Pancreas (tissue), 10 donors: Measurements from ENCODE around the gene TSPAN9. TPM values are rescaled to one million over a fixed set of nuclear protein-coding genes. Genes with fewer than 3 reads are reported as not detected.

Experiments used
- ATAC-seq, 4 donors: fragments of 200-7000 bp; cut with Tn5 transposase; one replicate each; pipeline versions ENCODE4 v1.8.0 to v1.9.1; 2020; ENCODE audit warnings: mild to moderate bottlenecking in 4 of 4, moderate library complexity in 4 of 4
- DNase-seq, 6 donors: peaks; one replicate each; pipeline ENCODE4 v3.0.0-alpha.2; 2020
- FAIRE-seq: peaks from 2 replicates; lab custom pipeline; 2012; peaks lifted over from hg19 to GRCh38; lab: Jason Lieb, UNC
- H3K27ac ChIP-seq, 4 donors: fragments of 200-600 bp; sonication (generic); 1 replicate in 3 of 4; 2 replicates in 1 of 4; pipeline versions ENCODE4 v1.5.0 to v1.8.0; 2020
- H3K27me3 ChIP-seq, 4 donors: fragments of 200-600 bp; one replicate each; pipeline ENCODE4 v1.8.0; 2021
- H3K36me3 ChIP-seq, 3 donors: fragments of 200-600 bp; sonication (generic) in 1 of 3; one replicate each; pipeline versions ENCODE4 v1.5.0 to v1.8.0; 2020 to 2021
- H3K4me1 ChIP-seq, 3 donors: fragments of 200-600 bp; one replicate each; pipeline ENCODE4 v1.8.0; 2021
- H3K4me3 ChIP-seq, 4 donors: fragments of 200-600 bp; sonication (generic) in 2 of 4; one replicate each; pipeline versions ENCODE4 v1.5.0 to v1.8.0; 2020 to 2021
- H3K9me3 ChIP-seq, 4 donors: fragments of 200-600 bp; one replicate each; pipeline ENCODE4 v1.8.0; 2021
- CTCF ChIP-seq, 4 donors: fragments of 200-600 bp; sonication (generic) in 3 of 4; IDR thresholded peaks; one replicate each; pipeline versions ENCODE4 v1.5.0 to v1.8.0; 2021; ENCODE audit warnings: antibody characterized with exemption in 4 of 4
- WGBS, 2 donors: extraction: QIAGEN DNeasy Blood & Tissue Kit; methylation state at CpG; one replicate each; pipeline ENCODE4 v1.1.7; 2013; 5-methylcytosine and 5-hydroxymethylcytosine counted together
- intact Hi-C, 3 donors: fragments of 100-400 bp; cut with DNase I; formaldehyde crosslinking; loops; one replicate each; pipeline versions ENCODE4 v1.11.1 to v1.14.2; 2022
- polyA plus RNA-seq, 2 donors: library from polyadenylated mRNA; stranded (reverse); fragments of 200-250 nt; gene quantifications; one replicate each; pipeline ENCODE4 v1.2.3, GENCODE V29; 2013
- total RNA-seq, 6 donors: library from RNA; stranded (reverse); fragmentation: NEBNext Ultra II Directional in 4 of 6; extraction: Animal tissue kit (Norgen Biotek cat#: 25700) in 4 of 6; gene quantifications; one replicate each; pipeline versions ENCODE4 v1.2.1 to v1.2.4, GENCODE V29; 2021 to 2023
- donor health status: healthy with polysubstance abuse.
- donor health status: DM: no; HTN: no; CAD: no; lungs with moderate emphysema.
- donor health status: DM: no; HTN: no; CAD: no.
- donor health status: control.
- donor health status: control.
- donor health status: Bipolar disorder and iron deficiency.
- donor health status: DM: yes; HTN: yes; CAD: no.
- donor health status: DM: no; HTN: no; CAD: no.
- donor health status: DM: no; HTN: no; CAD: no.
- donor health status: DM: yes; HTN: yes; CAD: no.

TSPAN9 gene
- total and polyA plus RNA-seq, 8 donors: 7.8 to 19.5 (median 13.0) TPM

- peak overlapping the region; percentile 11 to 82 (median 72) for H3K27ac ChIP-seq
- no peak for ATAC-seq
- 89 to 90% methylated on average over 5 of the region's 5 CpGs for WGBS, 2 donors
Observed at GRCh38 chr12:3206536-3207072, 129.4 kb downstream of the TSPAN9 start.

GRCh38 chr12:3207175-3207574 lies 130.0 kb downstream of the TSPAN9 start:
- ATAC-seq (no peak), FAIRE-seq (no peak), DNase-seq (no peak)
- Histone ChIP-seq H3K36me3 (no peaks in the 10 kb centered on the region), H3K4me3 (no peak overlapping the region), H3K27ac (peak overlapping the region in 1 of 4 donors; percentile 82), H3K9me3 (no peaks in the 10 kb centered on the region), H3K27me3 (no peaks in the 10 kb centered on the region), H3K4me1 (peaks cover 5 to 17% (median 12%) of the 10 kb centered on the region in 3 donors)
- intact Hi-C loops: loop anchor here in 1 of 3 donors (10.0 kb wide), 1 partner anchor 132 kb away; the partner anchor contains the start of gene TSPAN9
- no peak for TF ChIP-seq CTCF (IDR thresholded peaks at IDR 0.05)
- 88% methylated on average over 7 of the region's 7 CpGs for WGBS, 2 donors

More at GRCh38 chr12:3206536-3207072, 129.4 kb downstream of the TSPAN9 start:
- Histone ChIP-seq H3K4me3 (no peak overlapping the region), H3K36me3 (no peaks in the 10 kb centered on the region), H3K4me1 (peaks cover 5 to 17% (median 12%) of the 10 kb centered on the region in 3 donors), H3K27me3 (no peaks in the 10 kb centered on the region), H3K9me3 (no peaks in the 10 kb centered on the region)
- intact Hi-C loops: loop anchor here in 1 of 3 donors (10.0 kb wide), 1 partner anchor 132 kb away; the partner anchor contains the start of gene TSPAN9
- no peak for TF ChIP-seq CTCF (IDR thresholded peaks at IDR 0.05)
- FAIRE-seq: no peak
- DNase-seq: no peak

- intact Hi-C loops: loop anchor here in 1 of 3 donors (10.0 kb wide), 1 partner anchor 133 kb away; the partner anchor contains the start of gene TSPAN9
- no peaks in the 10 kb centered on the region for H3K36me3 ChIP-seq
- no peak for FAIRE-seq
Observed at GRCh38 chr12:3207858-3208257, 130.7 kb downstream of the TSPAN9 start.

GRCh38 chr12:3213188-3213587 lies 136.0 kb downstream of the TSPAN9 start:
- Histone ChIP-seq H3K9me3 (no peaks in the 10 kb centered on the region), H3K4me1 (no peaks in the 10 kb centered on the region), H3K36me3 (no peaks in the 10 kb centered on the region), H3K4me3 (no peak overlapping the region), H3K27me3 (no peaks in the 10 kb centered on the region), H3K27ac (no peak overlapping the region)
- no peak for ATAC-seq
- DNase-seq: no peak
- TF ChIP-seq CTCF (IDR thresholded peaks at IDR 0.05): no peak
- intact Hi-C loops: loop anchor here in 1 of 3 donors (10.0 kb wide), 1 partner anchor 68 kb away; no protein-coding TSS in a partner anchor
- WGBS, 2 donors: 84 to 87% methylated on average over 9 of the region's 9 CpGs
- FAIRE-seq: no peak

More at GRCh38 chr12:3207858-3208257, 130.7 kb downstream of the TSPAN9 start:
- Histone ChIP-seq H3K27ac (no peak overlapping the region), H3K9me3 (no peaks in the 10 kb centered on the region), H3K4me3 (no peak overlapping the region), H3K4me1 (peaks cover 5 to 17% (median 12%) of the 10 kb centered on the region in 3 donors), H3K27me3 (no peaks in the 10 kb centered on the region)
- ATAC-seq: no peak
- DNase-seq: no peak
- TF ChIP-seq CTCF (IDR thresholded peaks at IDR 0.05): no peak
- 90% methylated on average over 13 of the region's 13 CpGs for WGBS, 2 donors

GRCh38 chr12:3213768-3214167 lies 136.6 kb downstream of the TSPAN9 start:
- intact Hi-C loops: loop anchor here in 1 of 3 donors (10.0 kb wide), 1 partner anchor 69 kb away; no protein-coding TSS in a partner anchor
- Histone ChIP-seq H3K27ac (no peak overlapping the region), H3K27me3 (no peaks in the 10 kb centered on the region), H3K4me3 (no peak overlapping the region), H3K36me3 (no peaks in the 10 kb centered on the region), H3K4me1 (no peaks in the 10 kb centered on the region), H3K9me3 (no peaks in the 10 kb centered on the region)
- no peak for ATAC-seq
- FAIRE-seq: no peak
- WGBS, 2 donors: 94 to 95% methylated on average over 5 of the region's 5 CpGs
- DNase-seq: no peak
- TF ChIP-seq CTCF (IDR thresholded peaks at IDR 0.05): no peak
